Neural progenitor cell (in vitro differentiated cells): ENCODE data around the gene TPD52L1. TPM values are rescaled to one million over a fixed set of nuclear protein-coding genes. Genes with fewer than 3 reads are reported as not detected.
A peak's percentile ranks its signal among the peaks of the same experiment; 100 is the strongest.

Experiments used
- DNase-seq: peaks from one replicate; pipeline ENCODE4 v3.0.0-alpha.2; 2016; ENCODE audit warnings: low spot score
- H2AFZ ChIP-seq: fragments of 200-600 bp; sonication (generic); replicated peaks from 2 replicates; pipeline ENCODE4 v1.6.1; 2016; ENCODE audit warnings: antibody characterized with exemption
- H3F3A ChIP-seq: fragments of 200-600 bp; sonication (generic); 2 replicates; pipeline ENCODE4 v1.6.1; 2016; ENCODE audit warnings: antibody characterized with exemption, low read depth
- H3K27ac ChIP-seq: fragments of 200-600 bp; sonication (generic); 2 replicates; pipeline ENCODE4 v1.5.1; 2016; ENCODE audit warnings: mild to moderate bottlenecking
- H3K27me3 ChIP-seq: fragments of 200-600 bp; sonication (generic); 2 replicates; pipeline ENCODE4 v1.6.1; 2016; ENCODE audit warnings: mild to moderate bottlenecking, moderate library complexity
- H3K36me3 ChIP-seq: fragments of 200-600 bp; sonication (generic); 2 replicates; pipeline ENCODE4 v1.5.1; 2016
- H3K4me1 ChIP-seq: fragments of 200-600 bp; sonication (generic); 2 replicates; pipeline ENCODE4 v1.6.1; 2016; ENCODE audit warnings: mixed run types
- H3K4me2 ChIP-seq: fragments of 200-600 bp; sonication (generic); 2 replicates; pipeline ENCODE4 v1.6.1; 2016
- H3K4me3 ChIP-seq: fragments of 200-600 bp; sonication (generic); 2 replicates; pipeline ENCODE4 v1.5.1; 2016
- H3K79me2 ChIP-seq: fragments of 200-600 bp; sonication (generic); 2 replicates; pipeline ENCODE4 v1.6.1; 2016; ENCODE audit warnings: low read depth
- H3K9ac ChIP-seq: fragments of 200-600 bp; sonication (generic); 2 replicates; pipeline ENCODE4 v1.6.1; 2016
- H3K9me3 ChIP-seq: fragments of 200-600 bp; sonication (generic); 2 replicates; pipeline ENCODE4 v1.5.1; 2016; ENCODE audit warnings: low read depth
- H4K20me1 ChIP-seq: fragments of 200-600 bp; sonication (generic); 2 replicates; pipeline ENCODE4 v1.6.1; 2016; ENCODE audit warnings: low read depth
- H3K27ac Mint-ChIP-seq: 3 replicates; pipeline ENCODE4 v1.8.0; 2021; ENCODE audit warnings: mixed read lengths
- H3K27me3 Mint-ChIP-seq: 2 replicates; pipeline ENCODE4 v1.8.0; 2022; ENCODE audit warnings: low read depth, mild to moderate bottlenecking, inconsistent platforms, moderate library complexity, mixed read lengths; ENCODE audit not compliant: insufficient read depth
- H3K36me3 Mint-ChIP-seq: 3 replicates; pipeline ENCODE4 v1.8.0; 2021; ENCODE audit warnings: mixed read lengths
- H3K4me1 Mint-ChIP-seq: 3 replicates; pipeline ENCODE4 v1.8.0; 2021; ENCODE audit warnings: mixed read lengths
- H3K4me3 Mint-ChIP-seq: 3 replicates; pipeline ENCODE4 v1.8.0; 2021; ENCODE audit warnings: mild to moderate bottlenecking, moderate library complexity, mixed read lengths
- H3K9me3 Mint-ChIP-seq: 3 replicates; pipeline ENCODE4 v1.8.0; 2020; ENCODE audit warnings: mixed read lengths
- EZH2 ChIP-seq: fragments of 200-600 bp; sonication (generic); IDR thresholded peaks from 2 replicates; pipeline ENCODE4 v1.6.1; 2017; ENCODE audit warnings: antibody characterized with exemption, mild to moderate bottlenecking, moderate library complexity
- EZH2phosphoT487 ChIP-seq: fragments of 200-600 bp; sonication (generic); IDR thresholded peaks from 2 replicates; pipeline ENCODE4 v1.6.1; 2017; ENCODE audit warnings: antibody characterized with exemption
- total RNA-seq: library from RNA; depleted of rRNA; stranded (reverse); fragments of >200 nt; gene quantifications from 2 replicates; pipeline ENCODE4 v1.2.3, GENCODE V29; 2015; ENCODE audit warnings: low replicate concordance
- TF ChIP-seq, protein P1 (sequence below): fragments of 200-600 bp; sonication (generic); IDR thresholded peaks from 2 replicates; pipeline ENCODE4 v1.5.1; 2017; ENCODE audit warnings: antibody characterized with exemption, mild to moderate bottlenecking

TPD52L1 gene
- total RNA-seq, 1 donor from 2014 or later = 9.5 TPM

DNA sequence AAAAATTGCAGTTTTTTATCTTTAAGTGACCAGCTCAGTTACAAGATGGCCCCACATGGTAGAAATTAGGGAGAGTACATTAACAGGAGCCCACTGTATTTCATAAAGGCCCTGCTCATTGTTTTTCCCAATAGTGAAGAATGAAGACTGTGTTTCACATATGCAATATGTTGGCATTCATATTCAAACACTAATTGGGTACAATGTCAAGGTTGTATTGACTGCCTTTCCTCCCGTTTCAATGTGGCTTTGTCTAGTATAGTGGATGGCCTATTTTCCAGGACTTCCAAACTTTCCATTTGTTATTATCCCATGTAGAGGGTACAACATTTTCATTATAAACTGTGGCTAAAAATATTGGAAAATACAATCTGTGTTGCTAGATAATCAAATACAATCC is 96.9 kb downstream of the TPD52L1 start:
- H3F3A ChIP-seq = no peaks in the 10 kb centered on the region
- H3K9ac ChIP-seq = no peak overlapping the region
- Mint-ChIP-seq H3K27ac (no peak overlapping the region), H3K27me3 (no peaks in the 10 kb centered on the region), H3K36me3 (no peaks in the 10 kb centered on the region), H3K9me3 (no peaks in the 10 kb centered on the region), H3K4me1 (peaks cover 18% of the 10 kb centered on the region), H3K4me3 (no peak overlapping the region)
- DNase-seq = no peak
- no peaks in the 10 kb centered on the region for H3K27me3 ChIP-seq
- peaks cover 14% of the 10 kb centered on the region for H3K4me1 ChIP-seq
- H3K4me2 ChIP-seq = no peak overlapping the region
- H2AFZ ChIP-seq = no peak overlapping the region
- no peaks in the 10 kb centered on the region for H3K36me3 ChIP-seq
- no peak overlapping the region for H3K27ac ChIP-seq
- TF ChIP-seq, protein P1, sequence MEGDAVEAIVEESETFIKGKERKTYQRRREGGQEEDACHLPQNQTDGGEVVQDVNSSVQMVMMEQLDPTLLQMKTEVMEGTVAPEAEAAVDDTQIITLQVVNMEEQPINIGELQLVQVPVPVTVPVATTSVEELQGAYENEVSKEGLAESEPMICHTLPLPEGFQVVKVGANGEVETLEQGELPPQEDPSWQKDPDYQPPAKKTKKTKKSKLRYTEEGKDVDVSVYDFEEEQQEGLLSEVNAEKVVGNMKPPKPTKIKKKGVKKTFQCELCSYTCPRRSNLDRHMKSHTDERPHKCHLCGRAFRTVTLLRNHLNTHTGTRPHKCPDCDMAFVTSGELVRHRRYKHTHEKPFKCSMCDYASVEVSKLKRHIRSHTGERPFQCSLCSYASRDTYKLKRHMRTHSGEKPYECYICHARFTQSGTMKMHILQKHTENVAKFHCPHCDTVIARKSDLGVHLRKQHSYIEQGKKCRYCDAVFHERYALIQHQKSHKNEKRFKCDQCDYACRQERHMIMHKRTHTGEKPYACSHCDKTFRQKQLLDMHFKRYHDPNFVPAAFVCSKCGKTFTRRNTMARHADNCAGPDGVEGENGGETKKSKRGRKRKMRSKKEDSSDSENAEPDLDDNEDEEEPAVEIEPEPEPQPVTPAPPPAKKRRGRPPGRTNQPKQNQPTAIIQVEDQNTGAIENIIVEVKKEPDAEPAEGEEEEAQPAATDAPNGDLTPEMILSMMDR = no peak
- TF ChIP-seq EZH2 = no peak
- no peaks in the 10 kb centered on the region for H3K9me3 ChIP-seq
- no peak overlapping the region for H3K4me3 ChIP-seq
- no peaks in the 10 kb centered on the region for H3K79me2 ChIP-seq
- H4K20me1 ChIP-seq = no peaks in the 10 kb centered on the region

DNA sequence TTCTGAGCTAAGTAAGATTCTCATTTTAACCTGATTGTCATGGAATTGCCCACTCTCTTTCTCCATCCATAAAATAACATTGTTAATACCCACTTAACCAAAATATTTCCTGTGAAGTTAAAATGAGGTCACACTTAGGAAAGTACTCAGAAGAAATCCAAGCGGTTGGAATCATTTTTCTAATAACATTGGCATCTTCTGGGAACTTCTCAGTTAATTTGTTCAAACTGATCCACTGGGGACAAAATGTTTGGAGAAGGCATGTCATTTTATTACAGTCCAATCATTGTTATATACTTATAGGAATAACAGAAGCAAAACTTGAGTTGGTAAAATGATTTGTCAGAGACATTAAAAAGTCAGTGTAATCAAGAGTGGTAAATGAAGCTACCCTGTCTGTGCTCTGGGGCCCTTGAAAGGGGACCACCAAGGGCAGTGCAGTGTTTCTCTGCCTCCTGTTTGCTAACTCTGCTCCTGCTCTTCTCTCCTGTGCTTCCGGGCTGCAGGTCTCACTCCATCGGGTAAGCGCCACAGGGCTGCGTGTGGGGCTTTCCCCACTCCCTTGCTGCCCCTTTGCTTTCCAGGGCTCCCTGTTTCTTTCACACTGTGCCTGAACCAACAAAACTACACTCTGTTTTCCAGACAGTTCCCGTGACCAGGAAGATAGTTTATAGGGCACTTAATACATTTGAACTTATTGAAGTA is 98.1 kb downstream of the TPD52L1 start:
- no peaks in the 10 kb centered on the region for H3K36me3 ChIP-seq
- H3K9me3 ChIP-seq = no peaks in the 10 kb centered on the region
- peak; percentile 36 for DNase-seq
- H3K4me1 ChIP-seq = peaks cover 14% of the 10 kb centered on the region
- H3K27me3 ChIP-seq = no peaks in the 10 kb centered on the region
- H3K9ac ChIP-seq = no peak overlapping the region
- Mint-ChIP-seq H3K36me3 (no peaks in the 10 kb centered on the region), H3K9me3 (no peaks in the 10 kb centered on the region), H3K27ac (peak overlapping the region; percentile 75), H3K27me3 (no peaks in the 10 kb centered on the region), H3K4me3 (no peak overlapping the region), H3K4me1 (peaks cover 11% of the 10 kb centered on the region)
- H2AFZ ChIP-seq = no peak overlapping the region
- no peak overlapping the region for H3K27ac ChIP-seq
- no peak overlapping the region for H3K4me3 ChIP-seq
- no peaks in the 10 kb centered on the region for H3K79me2 ChIP-seq
- no peaks in the 10 kb centered on the region for H3F3A ChIP-seq
- H4K20me1 ChIP-seq = no peaks in the 10 kb centered on the region
- no peak for TF ChIP-seq EZH2phosphoT487
- TF ChIP-seq EZH2 = no peak
- TF ChIP-seq, protein P1 = no peak
- no peak overlapping the region for H3K4me2 ChIP-seq

DNA sequence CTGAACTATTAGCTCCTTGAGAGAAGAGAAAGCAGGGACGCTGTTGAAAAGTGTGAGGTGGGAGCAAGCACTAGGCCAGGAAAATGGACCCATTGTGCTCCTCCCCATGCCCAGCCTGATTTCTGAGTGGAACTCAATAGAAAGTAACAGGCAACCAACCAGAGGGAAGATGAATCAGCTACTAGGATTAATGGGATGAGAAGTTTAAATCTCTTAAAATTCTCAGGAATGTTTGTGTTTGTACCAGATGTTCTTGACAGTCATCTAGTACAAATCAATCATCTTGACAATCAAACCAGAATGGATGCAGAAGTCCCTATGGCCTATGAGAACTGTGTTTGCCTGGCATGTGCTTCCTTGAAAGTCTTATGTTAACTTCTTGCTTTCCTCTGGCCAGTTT is 99.3 kb downstream of the TPD52L1 start:
- Histone ChIP-seq H3K27me3 (no peaks in the 10 kb centered on the region), H2AFZ (no peak overlapping the region), H3K9me3 (no peaks in the 10 kb centered on the region), H3K79me2 (no peaks in the 10 kb centered on the region), H3K36me3 (no peaks in the 10 kb centered on the region), H3K4me3 (no peak overlapping the region), H3K4me2 (no peak overlapping the region), H3F3A (no peaks in the 10 kb centered on the region), H3K9ac (no peak overlapping the region), H3K27ac (no peak overlapping the region), H4K20me1 (no peaks in the 10 kb centered on the region), H3K4me1 (peaks cover 14% of the 10 kb centered on the region)
- H3K27me3 Mint-ChIP-seq = no peaks in the 10 kb centered on the region
- H3K9me3 Mint-ChIP-seq = no peaks in the 10 kb centered on the region
- no peak overlapping the region for H3K4me3 Mint-ChIP-seq
- DNase-seq = peak; percentile 21
- TF ChIP-seq, protein P1 = no peak
- TF ChIP-seq EZH2phosphoT487 = no peak
- TF ChIP-seq EZH2 = no peak
- peaks cover 10% of the 10 kb centered on the region for H3K4me1 Mint-ChIP-seq
- H3K27ac Mint-ChIP-seq = no peak overlapping the region
- H3K36me3 Mint-ChIP-seq = no peaks in the 10 kb centered on the region
